Central memory CD8-positive, alpha-beta T cell (primary cell): ENCODE data around the gene ZKSCAN4.

ENCODE experiments used
- ATAC-seq: fragments of 150-1000 bp; cut with Tn5 transposase; replicated peaks from 2 replicates; pipeline ENCODE4 v1.10.0; 2022; ENCODE audit warnings: mild to moderate bottlenecking, moderate FRiP score, moderate number of reproducible peaks; ENCODE audit not compliant: poor library complexity, severe bottlenecking; ENCODE audit errors: extremely low read depth
- DNase-seq, 2 donors: peaks; one replicate each; pipeline ENCODE4 v3.0.0; 2021; ENCODE audit warnings: low spot score in 2 of 2
- H3K27ac Mint-ChIP-seq: one replicate; pipeline ENCODE4 v1.8.0; 2022; ENCODE audit warnings: low read depth, mild to moderate bottlenecking, moderate library complexity, mixed read lengths
- H3K27me3 Mint-ChIP-seq: one replicate; pipeline ENCODE4 v1.8.0; 2022; ENCODE audit warnings: mixed read lengths
- H3K36me3 Mint-ChIP-seq: one replicate; pipeline ENCODE4 v1.8.0; 2022; ENCODE audit warnings: mild to moderate bottlenecking, moderate library complexity, mixed read lengths; ENCODE audit not compliant: insufficient read depth
- H3K4me1 Mint-ChIP-seq: one replicate; pipeline ENCODE4 v1.8.0; 2022; ENCODE audit warnings: mixed read lengths
- H3K4me3 Mint-ChIP-seq: one replicate; pipeline ENCODE4 v1.8.0; 2022; ENCODE audit warnings: mild to moderate bottlenecking, moderate library complexity, mixed read lengths
- H3K9me3 Mint-ChIP-seq: one replicate; pipeline ENCODE4 v1.8.0; 2022; ENCODE audit warnings: mixed read lengths

The ZKSCAN4 gene

GRCh38 chr6:28213213-28213523 lies 38.9 kb downstream of the ZKSCAN4 start:
- Mint-ChIP-seq H3K4me3 (no peak overlapping the region), H3K4me1 (peaks cover 17% of the 10 kb centered on the region), H3K27me3 (peaks cover 97% of the 10 kb centered on the region), H3K36me3 (peaks cover 2% of the 10 kb centered on the region), H3K9me3 (no peaks in the 10 kb centered on the region), H3K27ac (no peak overlapping the region)
- DNase-seq (no peak), ATAC-seq (no peak)

DNA sequence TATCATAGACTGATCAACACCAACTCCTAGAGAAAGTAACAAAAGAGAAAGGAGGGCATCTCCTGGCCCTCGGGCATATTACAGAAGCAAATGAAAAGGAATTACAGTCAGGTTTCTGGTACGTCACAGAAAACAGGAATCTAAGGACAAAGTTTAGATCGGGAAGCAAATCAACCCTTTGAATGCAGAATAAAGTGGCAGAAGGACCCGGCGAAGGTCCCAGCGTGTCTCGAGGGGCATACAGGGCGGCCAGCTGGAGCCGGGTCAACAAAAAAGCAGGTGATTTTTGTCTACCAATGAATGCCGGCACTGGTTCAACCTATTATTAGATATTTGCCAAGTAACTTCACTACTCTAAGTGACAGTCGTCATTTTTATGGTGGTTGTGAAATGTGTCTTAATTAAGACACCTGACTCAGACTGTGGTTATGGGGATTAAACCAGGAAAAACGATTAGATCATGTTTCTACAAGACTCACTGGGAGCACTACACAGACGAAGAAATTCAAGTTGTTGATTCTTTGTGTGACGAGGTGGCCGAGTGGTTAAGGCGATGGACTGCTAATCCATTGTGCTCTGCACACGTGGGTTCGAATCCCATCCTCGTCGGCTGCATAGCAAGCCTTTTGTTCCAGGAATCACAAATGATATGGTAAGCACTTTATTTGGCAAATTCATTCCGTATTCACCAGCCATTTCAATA lies 39.4 kb downstream of the ZKSCAN4 start:
- Mint-ChIP-seq H3K9me3 (no peaks in the 10 kb centered on the region), H3K4me3 (peak overlapping the region; percentile 36), H3K27me3 (peaks cover 97% of the 10 kb centered on the region), H3K36me3 (peaks cover 2% of the 10 kb centered on the region), H3K4me1 (peaks cover 22% of the 10 kb centered on the region), H3K27ac (no peak overlapping the region)
- ATAC-seq (no peak), DNase-seq (no peak)

DNA sequence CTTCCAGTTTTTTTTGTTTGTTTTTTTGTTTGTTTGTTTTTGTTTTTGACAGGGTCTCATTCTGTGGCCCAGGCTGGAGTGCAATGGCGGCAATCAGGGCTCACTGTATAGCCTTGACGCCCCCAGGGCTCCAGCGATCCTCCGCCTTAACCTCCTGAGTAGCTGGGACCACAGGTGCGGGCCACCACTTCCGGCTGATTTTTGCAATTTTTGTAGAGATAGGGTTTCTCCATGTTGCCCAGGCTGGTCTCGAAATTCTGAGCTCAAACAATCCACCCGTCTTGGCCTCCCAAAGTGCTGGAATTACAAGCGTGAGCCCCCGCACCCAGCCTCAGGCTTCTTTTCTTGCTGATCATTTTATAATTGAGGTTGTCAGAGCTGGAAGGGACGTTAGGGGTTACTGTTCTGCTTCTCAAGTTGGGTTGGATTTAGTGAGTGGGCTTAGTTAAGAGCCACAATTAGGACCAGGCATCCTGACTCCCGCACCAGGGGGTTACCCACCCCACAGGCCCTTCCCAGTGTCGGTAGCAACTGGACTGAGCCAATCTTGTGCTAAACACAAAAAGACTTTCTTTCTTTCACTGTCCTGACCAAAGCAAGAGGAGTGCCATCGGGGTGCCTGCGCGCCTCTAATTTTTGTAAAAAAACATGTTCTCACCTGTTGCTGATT lies 40.1 kb downstream of the ZKSCAN4 start:
- Mint-ChIP-seq H3K4me3 (peak overlapping the region; percentile 36), H3K27ac (no peak overlapping the region), H3K4me1 (peaks cover 27% of the 10 kb centered on the region), H3K27me3 (peaks cover 97% of the 10 kb centered on the region), H3K9me3 (no peaks in the 10 kb centered on the region), H3K36me3 (peaks cover 2% of the 10 kb centered on the region)
- DNase-seq (no peak), ATAC-seq (no peak)

DNA sequence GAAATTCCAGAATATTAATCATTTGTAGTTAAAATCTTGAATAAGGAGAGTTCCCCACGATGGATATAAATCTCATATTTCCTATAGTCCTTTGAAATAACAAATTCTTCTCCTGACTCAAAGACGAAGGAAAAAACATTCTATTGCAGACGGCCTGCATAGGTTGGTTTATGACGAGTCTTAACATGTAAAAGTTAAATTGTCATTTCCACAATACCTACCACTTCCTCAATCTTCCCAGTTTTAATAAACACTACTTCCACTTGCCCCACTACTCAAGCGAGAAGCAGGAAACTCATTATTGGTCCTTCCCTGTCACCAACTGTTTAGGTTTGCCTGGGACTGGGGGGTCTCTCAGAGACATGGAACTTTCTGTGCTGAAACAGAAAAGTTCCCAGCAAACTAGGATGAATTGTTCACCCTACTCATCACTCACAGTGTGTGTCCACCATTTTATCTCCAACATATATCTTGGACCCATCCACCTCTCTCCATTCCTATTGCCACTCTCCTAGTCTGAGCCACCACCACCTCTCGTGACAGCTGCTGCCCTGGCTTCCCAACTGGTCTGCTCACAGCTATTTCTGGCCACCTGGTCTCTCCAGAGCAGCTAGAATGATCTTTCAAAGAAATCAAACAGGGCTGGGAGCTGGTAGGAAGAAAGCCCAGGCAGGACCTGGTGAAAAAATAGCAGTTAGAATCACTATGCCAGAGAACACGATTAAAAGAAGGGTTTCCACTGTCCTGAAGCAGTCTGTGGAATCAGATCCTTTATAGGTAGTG lies 42.1 kb downstream of the ZKSCAN4 start:
- Mint-ChIP-seq H3K4me3 (no peak overlapping the region), H3K36me3 (peaks cover 2% of the 10 kb centered on the region), H3K4me1 (peaks cover 27% of the 10 kb centered on the region), H3K9me3 (no peaks in the 10 kb centered on the region), H3K27me3 (peaks cover 97% of the 10 kb centered on the region), H3K27ac (no peak overlapping the region)
- ATAC-seq (no peak), DNase-seq (no peak)

- H3K4me1 Mint-ChIP-seq = peaks cover 27% of the 10 kb centered on the region
- H3K9me3 Mint-ChIP-seq = no peaks in the 10 kb centered on the region
These were observed 43.9 kb downstream of the ZKSCAN4 start for GRCh38 chr6:28208111-28208659.

GRCh38 chr6:28207510-28208110 lies 44.5 kb downstream of the ZKSCAN4 start:
- Mint-ChIP-seq H3K36me3 (no peaks in the 10 kb centered on the region), H3K9me3 (no peaks in the 10 kb centered on the region), H3K27ac (no peak overlapping the region), H3K4me3 (peak overlapping the region; percentile 54), H3K4me1 (peaks cover 26% of the 10 kb centered on the region), H3K27me3 (peaks cover 80% of the 10 kb centered on the region)
- no peak for DNase-seq
- ATAC-seq = no peak

More at GRCh38 chr6:28208111-28208659, 43.9 kb downstream of the ZKSCAN4 start:
- ATAC-seq = no peak
- Mint-ChIP-seq H3K4me3 (peak overlapping the region; percentile 54), H3K27ac (no peak overlapping the region), H3K27me3 (peaks cover 86% of the 10 kb centered on the region), H3K36me3 (peaks cover 2% of the 10 kb centered on the region)
- DNase-seq = no peak

GRCh38 chr6:28206928-28207509 lies 45.0 kb downstream of the ZKSCAN4 start:
- Mint-ChIP-seq H3K27me3 (peaks cover 74% of the 10 kb centered on the region), H3K4me3 (peak overlapping the region; percentile 54)

DNA sequence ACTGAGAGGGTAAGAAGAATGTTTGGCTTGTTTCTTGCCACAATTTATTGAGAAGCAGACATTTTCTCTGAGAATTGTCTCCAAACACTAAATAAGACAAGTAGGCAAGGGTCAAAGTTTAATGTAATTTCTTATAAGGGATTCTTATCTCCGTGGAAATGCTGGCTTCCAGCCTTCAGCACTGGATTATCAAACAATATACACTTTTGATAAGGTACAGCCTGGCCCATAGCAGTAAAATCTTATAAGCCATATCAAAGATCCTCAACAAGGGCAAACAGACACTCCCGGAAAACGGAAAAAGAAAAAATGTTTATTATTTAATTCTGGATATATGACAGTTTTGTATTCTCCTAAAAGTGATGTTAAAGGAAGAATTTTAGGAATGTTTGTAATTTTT lies 45.5 kb downstream of the ZKSCAN4 start:
- Mint-ChIP-seq H3K27ac (no peak overlapping the region), H3K36me3 (no peaks in the 10 kb centered on the region), H3K27me3 (peaks cover 69% of the 10 kb centered on the region), H3K4me1 (peaks cover 15% of the 10 kb centered on the region), H3K4me3 (no peak overlapping the region), H3K9me3 (no peaks in the 10 kb centered on the region)
- DNase-seq (no peak), ATAC-seq (no peak)

More at GRCh38 chr6:28206928-28207509, 45.0 kb downstream of the ZKSCAN4 start:
- no peak for DNase-seq
- Mint-ChIP-seq H3K36me3 (no peaks in the 10 kb centered on the region), H3K9me3 (no peaks in the 10 kb centered on the region), H3K27ac (no peak overlapping the region), H3K4me1 (peaks cover 20% of the 10 kb centered on the region)
- no peak for ATAC-seq

GRCh38 chr6:28205879-28206278 lies 46.2 kb downstream of the ZKSCAN4 start:
- Mint-ChIP-seq H3K27ac (no peak overlapping the region), H3K27me3 (peaks cover 63% of the 10 kb centered on the region), H3K4me1 (peaks cover 14% of the 10 kb centered on the region), H3K9me3 (no peaks in the 10 kb centered on the region), H3K4me3 (no peak overlapping the region), H3K36me3 (no peaks in the 10 kb centered on the region)
- ATAC-seq (no peak), DNase-seq (no peak)

- DNase-seq (no peak), ATAC-seq (no peak)
- H3K27ac Mint-ChIP-seq = no peak overlapping the region
- no peaks in the 10 kb centered on the region for H3K36me3 Mint-ChIP-seq
- no peak overlapping the region for H3K4me3 Mint-ChIP-seq
- no peaks in the 10 kb centered on the region for H3K9me3 Mint-ChIP-seq
- peaks cover 66% of the 10 kb centered on the region for H3K27me3 Mint-ChIP-seq
- peaks cover 10% of the 10 kb centered on the region for H3K4me1 Mint-ChIP-seq
These were observed 48.9 kb downstream of the ZKSCAN4 start for GRCh38 chr6:28203201-28203600.

DNA sequence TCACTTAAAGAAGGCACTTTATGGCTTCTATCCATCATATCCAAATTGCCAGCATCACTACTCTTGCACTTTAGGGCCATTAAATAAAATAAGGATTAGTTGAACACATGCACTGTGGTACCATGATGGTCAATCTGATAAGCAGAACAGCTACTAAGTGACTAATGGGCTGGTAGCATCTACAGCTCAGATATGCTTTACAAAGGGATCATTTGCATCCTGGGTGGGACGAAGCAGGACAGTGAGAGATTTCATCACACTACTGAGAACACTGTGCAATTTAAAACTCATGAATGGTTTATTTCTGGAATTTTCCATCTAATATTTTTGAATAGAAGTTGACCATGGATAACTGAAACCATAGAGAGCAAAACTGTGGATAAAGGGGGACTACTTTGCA lies 52.0 kb downstream of the ZKSCAN4 start:
- Mint-ChIP-seq H3K4me1 (no peaks in the 10 kb centered on the region), H3K27ac (no peak overlapping the region), H3K4me3 (no peak overlapping the region), H3K36me3 (no peaks in the 10 kb centered on the region), H3K9me3 (peaks cover 7% of the 10 kb centered on the region), H3K27me3 (peaks cover 66% of the 10 kb centered on the region)
- no peak for DNase-seq
- ATAC-seq = no peak
